ENCODE results near the gene CHST5. TPM values are rescaled to one million over a fixed set of nuclear protein-coding genes. Genes with fewer than 3 reads are reported as not detected.

CHST5 gene
- total RNA-seq, 1 experiment from 2014 or later, result 1.3 TPM

DNA sequence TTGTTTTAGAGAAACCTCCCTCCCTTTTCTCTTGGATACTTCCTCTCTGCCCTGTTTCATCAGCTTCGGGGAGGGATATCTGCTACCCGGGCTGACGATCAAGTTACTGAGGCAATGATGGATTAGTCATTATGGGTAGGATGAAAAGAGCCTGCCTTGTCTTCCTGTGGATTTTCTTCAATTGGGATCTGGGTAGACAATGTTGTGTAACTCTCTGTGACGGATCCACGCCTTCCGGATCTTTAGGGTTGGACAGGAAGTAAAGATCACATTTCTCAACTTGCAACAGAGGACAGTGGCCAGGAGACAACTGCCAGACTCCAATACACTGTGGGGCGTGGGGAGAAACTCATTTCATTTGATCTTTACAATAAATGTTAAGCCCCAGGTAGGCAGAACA, 29.3 kb downstream of the CHST5 start:
- peak; percentile 48 to 87 for DNase-seq
- CTCF ChIA-PET, result interaction anchor here (1.0 kb wide), 1 partner anchor 42 kb away, joined by 3 read pairs; no protein-coding TSS in a partner anchor
- intact Hi-C loops (cut with micrococcal nuclease; ENCODE audit: unreplicated experiment), result no loop called here

DNA sequence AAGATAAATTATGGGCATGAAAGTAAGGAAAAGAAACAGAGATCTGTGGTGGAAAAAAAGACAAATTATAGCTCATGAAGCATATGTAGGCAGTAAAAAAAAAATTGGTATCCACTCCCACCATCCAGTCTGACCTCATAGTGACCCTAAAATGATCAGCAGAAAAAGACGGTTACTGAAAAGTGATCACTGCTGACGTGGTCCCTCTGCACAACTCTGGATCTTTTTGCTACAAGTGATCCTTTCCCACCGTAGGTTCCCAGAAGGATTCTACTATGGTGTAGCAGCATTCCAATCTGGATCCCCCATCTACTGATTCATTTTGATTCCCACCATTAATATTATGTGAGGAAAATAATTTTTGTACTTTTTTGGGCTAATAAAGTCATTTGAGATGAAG, 29.8 kb downstream of the CHST5 start:
- Histone ChIP-seq H3K27me3 (ENCODE audit: insufficient read depth, low read depth) (no peaks in the 10 kb centered on the region), H3F3A (ENCODE audit: insufficient read depth, low read depth) (peaks cover 30% of the 10 kb centered on the region), H4K20me1 (ENCODE audit: insufficient read depth) (no peaks in the 10 kb centered on the region), H3K36me3 (ENCODE audit: low read depth) (0 out of 2 replicates have a peak, but pooled peaks cover 4% of the 10 kb centered on the region), H3K9me2 (ENCODE audit: insufficient read depth) (no peaks in the 10 kb centered on the region), H3K79me2 (ENCODE audit: low read depth) (no peaks in the 10 kb centered on the region), H3K27ac (peak overlapping the region; percentile 91), H3K9me3 (ENCODE audit: insufficient read depth, low read depth) (no peaks in the 10 kb centered on the region), H2AFZ (no peak overlapping the region), H3K4me1 (replicated peaks; ENCODE audit: insufficient read depth) (peaks cover 45% of the 10 kb centered on the region), H3K4me3 (no peak overlapping the region; the same call in 1 of the 2 replicates), H3K4me2 (peak overlapping the region; percentile 54)
- no peak for DNase-seq
- ChIA-PET POLR2A (ENCODE audit: unreplicated experiment) (no interaction called here), CTCF (interaction anchor here (1.0 kb wide), 1 partner anchor 41 kb away, joined by 3 read pairs; no protein-coding TSS in a partner anchor)
- TSS peak; percentile 25 for BruUV-seq (replicated peaks)
- intact Hi-C loops (cut with micrococcal nuclease; ENCODE audit: unreplicated experiment), result no loop called here
- TF ChIP-seq CTCF (conservative IDR thresholded peaks at IDR 0.05) (no peak), EZH2 (IDR thresholded peaks at IDR 0.05; ENCODE audit: low read depth) (no peak)

More for the DNA sequence above, 29.3 kb downstream of the CHST5 start:
- Histone ChIP-seq H3K79me2 (ENCODE audit: low read depth) (no peaks in the 10 kb centered on the region), H2AFZ (no peak overlapping the region), H3K27ac (peak overlapping the region; percentile 91), H3K4me1 (replicated peaks; ENCODE audit: insufficient read depth) (peaks cover 45% of the 10 kb centered on the region), H3F3A (ENCODE audit: insufficient read depth, low read depth) (peaks cover 30% of the 10 kb centered on the region), H3K27me3 (ENCODE audit: insufficient read depth, low read depth) (no peaks in the 10 kb centered on the region), H4K20me1 (ENCODE audit: insufficient read depth) (no peaks in the 10 kb centered on the region), H3K4me2 (peak overlapping the region; percentile 54), H3K9me2 (ENCODE audit: insufficient read depth) (no peaks in the 10 kb centered on the region), H3K36me3 (ENCODE audit: low read depth) (0 out of 2 replicates have a peak, but pooled peaks cover 4% of the 10 kb centered on the region), H3K9me3 (ENCODE audit: insufficient read depth, low read depth) (no peaks in the 10 kb centered on the region), H3K4me3 (no peak overlapping the region)
- POLR2A ChIA-PET (ENCODE audit: unreplicated experiment), result no interaction called here
- TF ChIP-seq CTCF (conservative IDR thresholded peaks at IDR 0.05) (no peak), EZH2 (IDR thresholded peaks at IDR 0.05; ENCODE audit: low read depth) (no peak)
- no TSS peak for BruUV-seq (replicated peaks)

GRCh38 chr16:75503801-75504200, 32.1 kb downstream of the CHST5 start:
- Histone ChIP-seq H3K9me3 (ENCODE audit: insufficient read depth, low read depth) (no peaks in the 10 kb centered on the region), H3K27me3 (ENCODE audit: insufficient read depth, low read depth) (no peaks in the 10 kb centered on the region), H3K27ac (no peak overlapping the region), H3K4me1 (replicated peaks; ENCODE audit: insufficient read depth) (peaks cover 37% of the 10 kb centered on the region), H3K4me2 (no peak overlapping the region), H3K4me3 (no peak overlapping the region), H2AFZ (no peak overlapping the region), H3F3A (ENCODE audit: insufficient read depth, low read depth) (peaks cover 30% of the 10 kb centered on the region), H4K20me1 (ENCODE audit: insufficient read depth) (no peaks in the 10 kb centered on the region), H3K79me2 (ENCODE audit: low read depth) (no peaks in the 10 kb centered on the region), H3K36me3 (ENCODE audit: low read depth) (0 out of 2 replicates have a peak, but pooled peaks cover 4% of the 10 kb centered on the region), H3K9me2 (ENCODE audit: insufficient read depth) (no peaks in the 10 kb centered on the region)
- ChIA-PET POLR2A (ENCODE audit: unreplicated experiment) (no interaction called here), CTCF (interaction anchor here (1.0 kb wide), 1 partner anchor 13 kb away, joined by 12 read pairs; no protein-coding TSS in a partner anchor)
- no peak for DNase-seq
- intact Hi-C loops (cut with micrococcal nuclease; ENCODE audit: unreplicated experiment), result no loop called here
- BruUV-seq (replicated peaks), result no TSS peak
- TF ChIP-seq CTCF (conservative IDR thresholded peaks at IDR 0.05) (no peak), EZH2 (IDR thresholded peaks at IDR 0.05; ENCODE audit: low read depth) (no peak)
